ENCODE measurements around the gene EPB41L4B.
A peak's percentile ranks its signal among the peaks of the same experiment; 100 is the strongest.
"Not testable (repeated sequence)": the region's sequence is repeated elsewhere in the genome, so short reads cannot be mapped to it uniquely, and the experiment has no call there.

Gene EPB41L4B

DNA sequence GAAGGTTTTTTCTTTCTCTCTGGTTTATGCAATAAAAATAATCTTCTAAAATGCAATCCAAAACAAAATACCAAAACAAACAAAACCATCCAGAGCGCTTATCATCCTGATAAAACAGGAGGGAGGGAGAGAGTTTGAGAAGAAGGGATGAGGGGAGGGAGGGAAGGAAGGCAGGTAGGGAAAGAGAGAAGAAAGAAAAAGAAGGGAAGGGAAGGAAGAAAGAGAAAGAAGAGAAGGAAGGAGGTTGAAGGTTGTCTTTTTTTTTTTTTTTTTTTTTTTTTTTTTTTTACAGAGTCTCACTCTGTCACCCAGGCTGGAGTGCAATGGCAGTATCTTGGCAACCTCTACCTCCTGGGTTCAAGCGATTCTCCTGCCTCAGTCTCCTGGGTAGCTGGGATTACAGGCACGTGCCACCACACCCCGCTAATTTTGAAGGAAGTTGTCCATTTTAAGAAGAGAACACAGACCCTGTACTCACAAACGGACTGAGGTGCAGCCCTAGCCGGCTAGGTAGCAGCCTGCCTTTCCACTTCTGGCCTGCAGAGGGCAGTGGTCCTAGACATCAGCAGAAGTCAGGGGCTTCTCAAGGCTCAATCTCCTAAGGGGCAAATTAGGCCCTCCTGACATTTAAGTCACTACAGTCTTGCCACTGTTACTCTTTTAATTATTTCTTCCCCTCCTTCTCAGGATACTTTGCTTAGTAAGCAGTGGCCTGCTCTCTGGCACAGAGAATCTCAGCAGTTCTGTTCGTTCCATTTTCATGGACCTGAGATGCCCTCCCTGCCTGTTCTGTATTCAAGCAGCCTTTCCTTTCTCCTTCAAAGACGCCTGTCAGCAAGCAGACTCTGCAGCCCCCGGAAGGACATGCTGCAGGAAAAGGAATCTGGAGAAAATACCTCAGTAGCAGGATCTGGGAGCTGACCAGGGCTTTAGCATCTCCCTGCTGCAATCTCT is 76.4 kb downstream of the EPB41L4B start:
- peak; percentile 19 for DNase-seq (ENCODE audit: low read depth)

DNA sequence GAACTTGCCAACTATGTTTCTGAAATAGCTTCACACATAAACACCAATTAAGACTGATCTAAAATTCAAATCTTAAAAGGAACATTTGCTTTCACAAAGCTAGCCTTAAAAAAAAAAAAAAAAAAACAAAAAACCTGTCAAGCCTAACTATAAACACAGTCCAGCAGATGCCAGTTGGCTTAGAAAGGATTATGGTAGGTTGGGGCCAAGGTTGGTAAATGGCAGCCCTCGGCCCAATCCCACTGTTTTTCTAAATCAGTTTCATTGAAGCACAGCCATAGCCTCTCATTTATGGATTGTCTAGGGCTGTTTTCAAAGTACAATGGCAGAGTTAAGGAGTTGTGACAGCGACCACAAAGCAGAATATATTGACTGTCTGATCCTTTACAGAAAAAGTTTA is 78.1 kb downstream of the EPB41L4B start:
- no peak for DNase-seq (ENCODE audit: low read depth)

DNA sequence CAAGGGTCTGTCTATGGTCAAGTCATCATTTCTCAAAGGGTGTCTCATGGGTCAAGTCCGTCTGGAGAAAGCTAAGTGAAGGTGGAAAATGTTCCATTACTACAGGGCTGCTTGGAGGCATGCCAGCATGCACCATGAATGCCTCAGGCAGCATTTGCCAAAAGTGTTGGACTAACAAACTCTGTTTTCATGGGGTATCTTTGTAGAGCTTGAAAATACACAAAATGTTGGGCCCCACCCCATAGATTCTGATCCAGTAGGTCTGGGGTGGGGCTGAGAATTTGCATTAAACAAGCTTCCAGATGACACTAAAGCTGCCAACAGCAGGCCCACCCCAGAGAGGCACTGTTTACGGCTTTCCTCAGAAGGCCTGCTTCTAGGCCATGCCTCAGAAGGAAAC is 78.8 kb downstream of the EPB41L4B start:
- DNase-seq (ENCODE audit: low read depth), result no peak

DNA sequence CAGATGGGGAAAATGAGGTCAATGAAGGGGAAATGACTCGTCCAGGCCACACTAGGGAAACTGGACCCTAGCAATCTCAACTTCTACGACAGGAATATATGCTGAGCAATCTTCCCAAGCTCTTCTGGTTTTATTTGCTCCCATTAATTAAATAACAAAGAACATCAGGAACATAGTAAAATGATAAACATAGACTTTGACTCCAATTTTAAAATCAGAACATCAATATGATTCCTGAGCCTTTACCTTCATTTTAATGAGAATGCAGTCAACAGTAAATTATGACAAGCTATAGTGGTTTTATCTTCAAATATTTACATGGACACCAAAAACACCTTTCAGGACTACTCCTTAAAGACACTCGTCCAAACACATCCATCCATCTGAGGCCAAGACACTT is 79.7 kb downstream of the EPB41L4B start:
- no peak for DNase-seq (ENCODE audit: low read depth)

DNA sequence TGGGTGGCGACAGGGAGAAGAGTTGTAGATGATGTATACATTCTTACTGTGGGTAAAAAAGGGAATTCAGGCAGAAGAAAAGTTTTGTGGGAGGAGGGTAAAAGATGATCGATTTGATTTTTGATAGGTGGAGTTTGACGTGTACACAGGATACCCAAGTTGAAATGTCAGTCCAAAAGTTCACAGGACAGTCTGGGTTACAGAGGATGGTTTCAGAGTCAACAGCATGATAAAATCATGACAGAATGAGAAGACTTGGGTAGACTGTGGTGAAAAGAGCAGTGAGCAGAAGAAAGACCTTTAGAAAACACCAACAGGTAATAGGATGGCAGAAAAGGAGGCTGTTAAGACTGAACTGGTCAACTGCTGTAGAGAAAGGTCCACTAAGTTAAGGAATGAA is 81.6 kb downstream of the EPB41L4B start:
- DNase-seq (ENCODE audit: low read depth), result no peak

DNA sequence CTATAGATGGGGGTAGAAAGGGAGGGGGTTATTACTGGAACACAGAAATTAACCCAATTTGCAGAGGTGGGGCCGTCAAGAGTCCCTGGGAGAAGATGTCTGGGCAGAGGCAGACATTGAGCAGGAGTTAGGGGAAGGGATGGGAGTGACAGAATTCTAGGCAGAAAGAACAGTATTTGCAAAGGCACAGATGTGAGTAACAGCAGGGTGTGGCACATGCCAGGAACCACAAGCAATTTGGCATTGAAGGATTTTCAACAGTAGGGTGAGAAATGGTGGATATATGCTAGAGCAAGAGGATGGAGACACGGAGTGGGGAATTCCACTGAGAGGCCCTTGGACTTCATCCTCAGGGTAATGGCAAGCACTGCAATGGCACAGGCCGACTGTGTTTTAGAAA is 82.2 kb downstream of the EPB41L4B start:
- no peak for DNase-seq (ENCODE audit: low read depth)

DNA sequence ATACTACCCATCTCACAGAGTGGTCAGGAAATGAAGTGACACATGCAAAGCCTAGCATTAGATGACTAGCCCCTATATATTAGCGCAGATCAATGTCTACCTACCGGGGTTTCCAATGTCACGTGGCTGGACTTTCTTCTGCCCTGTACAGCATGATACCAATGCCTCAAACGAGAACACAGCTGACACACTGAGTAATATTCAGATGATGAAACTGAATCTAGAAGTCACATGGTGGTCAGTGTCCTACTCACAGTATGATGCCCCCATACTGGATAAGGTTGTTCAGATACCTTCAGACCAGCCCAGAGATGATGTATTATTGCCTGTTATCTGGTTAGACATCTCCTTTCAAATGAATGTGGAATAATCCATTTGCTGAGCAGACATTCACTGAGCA is 82.7 kb downstream of the EPB41L4B start:
- no peak for DNase-seq (ENCODE audit: low read depth)

DNA sequence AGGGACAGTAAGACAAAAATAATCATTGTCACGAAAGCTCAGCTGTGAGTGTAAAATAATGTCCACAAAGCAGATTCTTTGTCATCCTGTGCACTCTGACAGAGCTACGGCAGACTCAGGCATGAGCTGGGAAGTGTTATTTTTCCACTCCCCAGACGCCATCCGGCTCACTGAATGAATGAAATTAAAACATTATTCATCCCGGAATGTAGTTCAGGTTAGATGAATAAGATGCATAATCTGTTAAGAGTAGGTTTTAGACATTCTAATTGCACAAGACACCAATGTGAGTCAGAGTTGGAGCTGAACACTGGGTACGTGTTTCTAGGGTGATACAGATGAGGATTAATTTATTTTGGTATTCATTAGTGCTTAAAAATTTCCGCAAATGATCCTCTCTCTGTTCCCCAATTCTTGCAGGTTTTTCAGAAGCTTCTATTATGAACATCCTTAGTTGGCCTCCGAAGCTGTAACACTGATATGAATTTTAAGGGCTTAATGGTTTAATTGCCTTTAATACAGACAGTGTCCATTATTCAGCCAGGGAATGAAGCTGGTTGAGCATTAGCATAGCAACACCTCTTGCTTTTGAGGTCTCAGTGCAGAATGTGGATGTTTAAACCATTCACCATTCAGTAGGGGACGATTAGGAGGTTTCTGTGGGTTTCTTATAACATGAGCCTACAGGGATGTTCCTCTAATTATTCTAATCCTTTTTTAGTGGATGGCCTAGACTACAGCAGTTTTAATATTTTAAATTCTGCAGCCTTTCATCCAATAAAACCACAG is 88.2 kb downstream of the EPB41L4B start:
- no peak for DNase-seq (ENCODE audit: low read depth)

DNA sequence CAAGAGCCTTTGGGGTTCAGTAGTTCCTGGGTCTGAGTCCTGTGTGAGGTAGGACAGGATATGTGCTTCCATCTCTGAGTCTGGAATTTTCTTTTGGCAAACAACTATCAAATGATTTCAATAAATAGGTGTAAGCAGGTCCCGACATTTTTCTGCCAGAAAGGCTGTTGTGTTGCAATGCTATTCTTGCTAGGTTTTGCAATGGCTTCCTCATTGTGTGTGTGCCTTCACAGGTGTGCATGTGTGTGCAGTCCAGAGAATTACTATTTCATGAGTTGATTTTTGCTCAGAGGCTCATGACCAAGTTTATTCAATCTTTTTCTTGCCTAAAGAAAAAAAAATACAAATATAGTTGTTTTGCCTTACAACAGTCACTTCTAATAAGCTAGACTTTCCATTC is 89.3 kb downstream of the EPB41L4B start:
- DNase-seq (ENCODE audit: low read depth), result no peak

DNA sequence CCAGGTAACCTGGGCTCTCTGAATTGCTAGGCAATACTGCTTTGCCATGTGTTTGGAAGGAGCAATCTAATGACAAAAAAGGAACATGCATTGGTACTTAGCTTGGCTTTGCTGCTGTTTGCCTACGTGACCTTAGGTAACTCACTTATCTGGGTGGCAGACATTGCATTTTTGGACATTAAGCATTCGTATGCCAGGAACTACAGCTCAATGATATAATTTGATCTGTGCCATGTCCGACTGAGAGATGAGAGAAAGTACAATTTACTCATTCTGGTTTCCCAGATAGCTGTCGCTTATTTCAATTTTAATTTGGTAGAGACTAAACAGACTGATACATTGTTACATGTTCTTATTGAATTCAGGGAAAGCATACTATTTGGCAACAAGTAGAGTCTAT is 90.6 kb downstream of the EPB41L4B start:
- DNase-seq (ENCODE audit: low read depth), result no peak

DNA sequence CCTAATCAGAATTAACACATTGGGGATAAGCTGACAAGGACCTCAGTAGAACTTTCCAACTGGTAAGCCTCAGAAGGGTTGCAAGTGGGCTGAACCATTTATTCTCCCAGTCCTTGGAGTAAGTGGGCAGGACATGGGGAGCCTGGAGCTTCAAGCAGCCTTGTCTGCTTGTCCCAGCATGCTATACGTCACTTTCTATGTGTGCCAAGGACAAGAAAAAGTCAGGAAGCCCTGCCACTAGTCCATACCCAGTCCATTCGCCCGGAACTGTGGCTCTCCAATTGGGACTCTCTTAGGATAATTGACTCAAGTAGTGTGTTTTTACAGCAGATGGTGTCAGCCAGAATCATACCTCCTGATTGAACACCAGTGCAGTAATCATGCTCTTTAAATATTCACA is 91.2 kb downstream of the EPB41L4B start:
- no peak for DNase-seq (ENCODE audit: low read depth)

DNA sequence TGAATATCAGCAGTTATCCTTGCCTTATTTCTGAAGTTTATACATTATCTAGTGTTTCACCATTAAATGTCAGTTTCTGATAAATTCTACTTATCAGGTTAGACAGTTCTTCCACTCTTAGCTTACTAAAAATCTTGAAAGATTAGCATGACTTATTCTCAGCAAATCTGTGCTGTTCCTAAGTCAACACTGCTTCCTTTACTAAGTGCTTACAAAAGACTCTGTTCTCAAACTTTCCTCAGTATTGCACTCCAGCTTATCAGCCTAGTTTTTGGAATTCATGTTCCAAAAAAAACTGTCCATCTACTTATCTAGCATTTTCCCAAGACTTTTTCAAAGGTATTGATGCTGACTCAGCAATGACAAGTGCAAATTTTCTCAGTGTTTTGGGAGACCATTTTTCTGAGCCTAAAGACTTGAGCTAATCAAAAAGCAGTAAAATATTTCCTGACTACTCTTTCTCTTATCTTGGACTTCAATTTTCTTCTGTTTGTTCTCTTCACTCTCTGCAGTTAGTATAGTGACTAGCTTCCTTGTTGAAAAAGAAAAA is 92.7 kb downstream of the EPB41L4B start:
- no peak for DNase-seq (ENCODE audit: low read depth)

DNA sequence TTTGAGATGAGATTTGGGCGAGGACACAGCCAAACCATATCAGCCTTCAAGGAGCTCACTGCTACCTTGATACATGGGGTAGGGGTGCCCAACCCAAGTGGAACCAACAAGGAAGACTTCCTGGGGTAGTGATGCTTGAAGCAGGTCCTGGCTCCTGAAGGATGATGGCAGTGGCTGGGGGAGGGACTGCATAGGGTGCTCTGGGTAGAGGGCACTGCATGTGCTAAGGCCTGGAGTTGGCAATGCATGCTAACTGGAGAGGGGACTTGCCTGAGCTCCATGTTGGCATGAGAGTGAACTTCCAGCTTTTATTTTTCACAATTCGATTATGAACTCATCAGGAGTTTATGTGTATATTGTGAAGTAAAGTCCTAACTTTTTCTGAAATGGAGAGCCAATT is 95.2 kb downstream of the EPB41L4B start:
- DNase-seq (ENCODE audit: low read depth), result no peak

DNA sequence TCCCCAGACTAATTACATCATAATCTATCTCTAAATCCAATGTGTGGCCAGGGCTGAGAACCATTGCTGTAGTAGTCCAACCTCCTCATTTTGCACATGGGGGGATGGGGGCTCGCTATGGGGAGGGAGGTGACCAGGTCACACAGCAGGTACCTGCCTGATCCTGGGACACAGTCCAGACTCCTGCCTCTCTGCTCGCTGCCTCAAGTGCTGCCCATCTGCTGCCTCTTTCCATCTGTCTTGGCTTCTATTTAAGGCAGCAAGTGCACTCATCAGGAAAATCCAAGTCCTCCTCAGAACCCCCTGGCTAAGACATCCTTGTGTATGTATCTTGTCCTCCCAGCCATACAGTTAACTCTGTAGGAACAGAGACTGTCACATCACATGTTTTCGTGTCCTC is 96.1 kb downstream of the EPB41L4B start:
- DNase-seq (ENCODE audit: low read depth), result no peak

DNA sequence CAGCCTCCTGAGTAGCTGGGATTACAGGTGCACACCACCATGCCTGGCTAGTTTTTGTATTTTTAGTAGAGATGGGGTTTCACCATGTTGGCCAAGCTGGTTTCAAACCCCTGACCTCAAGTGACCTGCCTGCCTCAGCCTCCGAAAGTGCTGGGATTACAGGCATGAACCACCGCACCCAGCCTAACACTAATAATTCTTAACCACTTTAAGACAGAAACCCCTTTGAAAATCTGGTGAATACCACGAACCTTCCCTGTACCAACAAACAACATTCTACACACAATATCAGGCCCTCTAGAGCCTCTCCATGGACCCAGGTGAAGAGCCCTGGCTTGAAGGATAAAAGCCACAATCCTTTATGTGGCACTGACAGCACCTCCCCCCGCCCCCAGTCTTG is 102.6 kb downstream of the EPB41L4B start:
- DNase-seq (ENCODE audit: low read depth), result not testable (repeated sequence)

DNA sequence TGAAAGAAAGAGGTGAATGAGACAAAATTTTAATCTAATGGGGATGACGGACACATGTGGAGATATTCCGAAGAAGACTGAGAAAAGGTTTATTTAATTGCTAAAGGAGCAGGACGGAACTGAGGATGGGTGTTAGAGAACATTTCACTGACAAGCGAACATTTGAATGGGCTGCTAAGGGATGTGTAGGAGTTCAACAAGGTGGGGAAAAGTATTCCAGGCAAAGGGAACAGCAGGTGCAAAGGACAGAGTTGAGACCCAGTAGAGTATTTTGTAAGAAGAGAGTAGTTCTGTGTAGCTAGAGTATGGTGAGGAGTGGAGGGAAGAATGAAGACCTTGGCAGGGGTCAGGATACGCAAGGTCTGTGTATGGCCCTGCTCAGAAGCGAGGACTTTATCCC is 106.4 kb downstream of the EPB41L4B start:
- DNase-seq (ENCODE audit: low read depth), result no peak

DNA sequence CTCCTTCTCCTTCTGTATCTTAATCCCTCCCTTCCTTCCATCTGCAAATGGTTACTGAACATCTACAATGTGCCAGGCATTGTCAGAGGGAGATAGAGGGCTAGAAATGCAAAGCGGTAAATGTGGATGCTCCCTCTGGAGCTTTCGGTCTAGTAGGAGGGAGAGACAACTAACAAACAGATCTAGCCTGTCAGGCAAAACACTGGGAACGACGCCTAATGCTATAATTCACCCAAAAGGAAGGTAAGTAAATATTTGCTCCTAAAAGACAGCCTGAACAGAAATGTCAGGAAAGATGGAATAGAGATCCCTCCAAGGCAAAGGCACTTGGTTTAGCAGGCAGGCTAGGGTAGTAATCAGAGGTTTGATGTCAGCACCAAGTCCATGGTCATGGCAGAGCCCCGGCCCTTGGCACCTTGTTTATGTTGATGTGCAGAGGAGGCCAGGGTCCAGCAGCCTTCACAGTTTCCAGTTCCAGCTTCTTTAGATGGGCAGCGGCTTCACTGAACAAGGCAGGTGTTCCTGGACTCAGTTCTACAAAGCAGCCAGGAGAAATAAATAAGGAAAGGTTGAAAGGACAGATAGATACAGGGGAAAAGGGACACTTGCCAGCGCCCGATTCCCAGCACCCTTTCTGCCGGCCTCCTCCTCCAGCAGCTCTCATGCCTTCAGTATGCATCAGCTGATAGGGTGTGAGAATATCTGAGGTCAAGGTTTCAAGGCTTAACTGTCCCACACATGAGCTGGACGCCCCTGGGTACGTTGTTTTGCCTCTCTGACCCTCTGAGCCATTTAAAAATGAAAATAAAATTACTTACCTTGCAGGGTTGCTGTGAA is 107.4 kb downstream of the EPB41L4B start:
- DNase-seq (ENCODE audit: low read depth), result no peak

DNA sequence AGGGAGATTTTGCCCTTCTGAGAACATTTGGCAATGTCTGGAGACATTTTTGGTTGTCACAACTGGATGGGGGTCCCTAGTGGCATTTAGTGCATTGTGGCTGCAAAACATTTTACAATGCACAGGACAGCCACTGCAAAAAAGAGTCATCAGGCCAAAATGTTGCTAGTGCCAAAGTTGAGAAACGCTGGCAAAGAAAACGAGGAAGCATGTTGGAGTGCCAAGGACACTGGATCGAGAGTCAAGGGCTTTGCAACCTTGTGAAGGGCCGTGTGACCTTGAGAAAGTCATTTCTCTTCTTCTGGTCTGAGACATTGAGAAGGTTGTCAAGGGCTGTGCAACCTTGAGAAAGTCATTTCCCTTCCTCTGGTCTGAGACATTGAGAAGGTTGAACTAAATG is 108.1 kb downstream of the EPB41L4B start:
- DNase-seq (ENCODE audit: low read depth), result no peak

DNA sequence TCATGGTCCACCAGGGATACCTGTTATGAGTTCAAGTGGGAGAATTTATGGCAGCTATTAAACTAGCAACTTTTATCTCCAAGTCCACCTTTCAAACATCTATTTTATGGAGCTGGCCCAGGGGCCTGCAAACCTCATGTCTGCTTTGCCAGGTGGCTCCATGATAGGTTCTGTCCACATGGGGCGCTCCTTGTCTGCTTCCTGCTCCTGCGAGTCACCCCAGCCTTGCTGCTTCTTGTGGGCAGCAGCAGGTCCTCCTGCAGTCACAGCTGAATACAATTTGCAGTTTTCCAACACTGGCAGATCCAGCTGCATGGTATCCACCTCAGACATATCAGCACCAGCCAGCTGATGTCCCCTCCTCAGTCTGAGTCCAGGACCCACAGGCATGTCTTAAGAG is 114.2 kb downstream of the EPB41L4B start:
- no peak for DNase-seq (ENCODE audit: low read depth)

DNA sequence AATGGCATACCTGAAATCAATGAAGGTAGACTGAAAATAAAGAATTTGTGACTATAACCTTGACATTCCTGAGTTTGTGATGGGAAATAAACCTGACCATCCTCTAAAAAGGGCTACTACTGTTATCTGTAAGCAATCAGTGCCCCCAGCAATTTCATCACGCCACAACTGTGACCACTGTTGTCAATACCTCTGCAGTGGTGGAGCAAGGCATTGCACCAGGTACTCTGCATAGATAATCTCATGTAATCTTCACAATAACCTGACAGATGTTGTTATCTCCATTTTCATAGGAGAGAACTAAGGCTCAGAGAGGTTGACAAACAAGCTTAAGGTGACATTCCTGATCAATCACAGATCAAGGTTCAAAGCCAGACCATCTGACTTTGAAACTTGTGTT is 115.3 kb downstream of the EPB41L4B start:
- DNase-seq (ENCODE audit: low read depth), result no peak

DNA sequence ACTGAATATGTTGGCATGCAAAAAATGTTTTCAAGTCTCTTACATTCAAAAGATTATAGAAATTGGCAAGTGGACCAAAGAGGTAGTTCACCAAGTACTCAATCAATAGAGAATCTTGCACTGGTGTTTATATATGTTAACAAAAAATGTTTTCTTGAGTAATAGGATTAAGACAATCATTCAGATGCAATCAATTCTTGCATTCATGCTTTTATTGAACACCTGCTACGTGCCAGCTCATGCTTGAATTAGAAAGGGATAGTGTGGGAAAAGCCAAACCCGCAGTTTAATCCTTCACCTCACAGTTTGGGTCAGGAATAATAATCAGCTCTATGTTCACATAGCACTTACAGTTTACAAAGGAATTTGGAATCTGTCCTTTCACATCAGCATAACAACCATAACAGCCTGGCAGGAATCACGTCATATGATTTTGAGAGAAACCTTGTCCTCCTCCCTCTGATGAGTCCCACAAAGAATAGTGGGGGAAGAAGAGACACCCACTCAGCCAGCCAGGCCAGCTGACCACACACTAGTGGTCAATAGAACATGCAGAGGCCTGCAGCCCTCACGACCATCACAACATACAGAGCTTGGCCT is 117.0 kb downstream of the EPB41L4B start:
- DNase-seq (ENCODE audit: low read depth), result no peak

DNA sequence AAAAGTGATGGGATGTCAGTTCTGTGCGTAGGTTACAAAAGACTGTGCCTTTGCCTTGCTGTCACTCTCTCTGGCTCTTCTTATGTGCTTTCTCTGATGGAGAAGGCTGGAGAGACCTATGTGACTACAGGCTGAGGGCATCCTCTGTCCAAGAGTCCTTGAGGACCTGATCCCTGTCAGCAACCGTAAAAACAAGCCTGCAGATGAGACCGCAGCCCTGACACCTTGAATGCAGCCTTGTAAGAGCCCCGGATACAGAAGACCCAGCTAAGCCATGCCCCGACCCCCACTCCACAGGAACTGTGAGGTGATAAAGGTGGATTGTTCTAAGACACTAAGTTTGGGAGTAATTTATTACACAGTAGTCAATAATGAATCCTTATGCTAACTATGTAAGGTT is 121.2 kb downstream of the EPB41L4B start:
- DNase-seq (ENCODE audit: low read depth), result no peak
